ENCODE measurements around the gene PDGFA. TPM values are rescaled to one million over a fixed set of nuclear protein-coding genes. Genes with fewer than 3 reads are reported as not detected.
A peak's percentile ranks its signal among the peaks of the same experiment; 100 is the strongest.

Gene PDGFA
- total and polyA plus RNA-seq, 2 experiments from 2014 or later: 35.6 to 43.1 TPM

DNA sequence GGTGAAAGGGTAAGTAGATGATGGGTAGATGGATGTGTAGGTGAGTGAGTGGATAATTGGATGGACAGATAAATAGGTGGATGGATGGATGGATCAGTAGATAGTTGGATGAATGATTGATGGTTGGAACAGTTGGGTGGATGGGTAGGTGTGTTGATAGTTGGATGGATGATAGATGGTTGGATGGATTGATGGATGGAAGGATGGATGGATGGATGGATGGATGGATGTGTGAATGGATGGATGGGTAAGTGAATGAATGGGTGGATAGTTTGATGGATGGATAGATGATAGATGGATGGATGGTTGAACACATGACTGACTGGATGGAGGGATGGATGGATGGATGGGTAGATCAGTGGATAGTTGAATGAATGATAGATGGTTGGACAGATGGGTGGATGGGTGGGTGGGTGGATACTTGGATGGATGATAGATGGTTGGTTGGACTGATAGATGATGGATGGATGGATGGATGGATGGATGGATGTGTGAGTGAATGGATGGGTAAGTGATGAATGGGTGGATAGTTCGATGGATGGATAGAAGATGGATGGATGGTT is 37.0 kb downstream of the PDGFA start (continued):
- TF ChIP-seq, protein P1, sequence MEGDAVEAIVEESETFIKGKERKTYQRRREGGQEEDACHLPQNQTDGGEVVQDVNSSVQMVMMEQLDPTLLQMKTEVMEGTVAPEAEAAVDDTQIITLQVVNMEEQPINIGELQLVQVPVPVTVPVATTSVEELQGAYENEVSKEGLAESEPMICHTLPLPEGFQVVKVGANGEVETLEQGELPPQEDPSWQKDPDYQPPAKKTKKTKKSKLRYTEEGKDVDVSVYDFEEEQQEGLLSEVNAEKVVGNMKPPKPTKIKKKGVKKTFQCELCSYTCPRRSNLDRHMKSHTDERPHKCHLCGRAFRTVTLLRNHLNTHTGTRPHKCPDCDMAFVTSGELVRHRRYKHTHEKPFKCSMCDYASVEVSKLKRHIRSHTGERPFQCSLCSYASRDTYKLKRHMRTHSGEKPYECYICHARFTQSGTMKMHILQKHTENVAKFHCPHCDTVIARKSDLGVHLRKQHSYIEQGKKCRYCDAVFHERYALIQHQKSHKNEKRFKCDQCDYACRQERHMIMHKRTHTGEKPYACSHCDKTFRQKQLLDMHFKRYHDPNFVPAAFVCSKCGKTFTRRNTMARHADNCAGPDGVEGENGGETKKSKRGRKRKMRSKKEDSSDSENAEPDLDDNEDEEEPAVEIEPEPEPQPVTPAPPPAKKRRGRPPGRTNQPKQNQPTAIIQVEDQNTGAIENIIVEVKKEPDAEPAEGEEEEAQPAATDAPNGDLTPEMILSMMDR (conservative IDR thresholded peaks at IDR 0.05; ENCODE audit: low read depth in 2 of 2): no peak
- no peak for TF ChIP-seq CREB1 (CRISPR knock-in tag; IDR thresholded peaks at IDR 0.05; ENCODE audit: low read depth)
- TF ChIP-seq EZH2 (IDR thresholded peaks at IDR 0.05; ENCODE audit: low read depth, unreplicated experiment): no peak
- TF ChIP-seq NANOG (IDR thresholded peaks at IDR 0.05; ENCODE audit: borderline replicate concordance): no peak
- no peak for TF ChIP-seq JUNB (IDR thresholded peaks at IDR 0.05; ENCODE audit: unreplicated experiment)
- no peak for TF ChIP-seq EZH2phosphoT487 (IDR thresholded peaks at IDR 0.05; ENCODE audit: unreplicated experiment)
- TF ChIP-seq ZNF114 (CRISPR knock-in tag; IDR thresholded peaks at IDR 0.05): no peak

DNA sequence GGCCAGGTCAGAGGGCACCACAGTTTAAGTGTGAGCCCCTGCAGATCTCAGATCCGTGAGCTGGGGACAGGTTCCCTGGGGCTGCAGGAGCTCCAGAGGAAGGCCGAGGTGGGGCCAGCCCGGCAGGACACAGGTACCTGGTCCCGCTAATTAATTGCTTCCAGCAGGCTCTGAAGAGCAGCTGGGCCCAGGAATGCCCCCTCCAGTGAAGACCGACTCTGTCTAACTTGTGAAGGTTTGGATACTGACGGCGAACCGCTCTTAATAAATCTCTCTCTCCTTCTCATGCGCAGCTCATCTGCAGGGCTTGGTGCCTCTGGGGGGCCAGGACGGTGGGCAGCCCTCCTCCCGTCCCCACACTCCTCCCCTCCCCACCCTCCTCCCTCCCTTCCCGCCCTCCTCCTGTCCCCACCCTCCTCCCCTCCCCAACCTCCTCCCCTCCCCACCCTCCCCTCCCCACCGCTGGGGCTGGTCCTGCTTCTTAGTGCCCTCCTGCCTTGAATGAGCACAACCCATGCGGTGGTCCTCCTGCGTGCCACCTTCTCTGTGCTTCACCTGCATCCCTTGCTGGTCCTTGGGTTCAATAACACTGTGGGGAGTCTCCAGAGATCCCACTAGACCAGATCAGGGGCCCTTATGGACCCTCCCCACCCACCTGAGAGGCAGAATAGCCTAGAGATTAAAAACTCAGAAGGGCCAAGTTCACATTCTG is 38.3 kb downstream of the PDGFA start:
- no peak overlapping the region for H3K4me3 Mint-ChIP-seq
- TF ChIP-seq EZH2 (IDR thresholded peaks at IDR 0.05; ENCODE audit: low read depth, unreplicated experiment) (no peak), ZNF331 (CRISPR knock-in tag; IDR thresholded peaks at IDR 0.05; ENCODE audit: low read depth) (no peak), STAT1 (IDR thresholded peaks at IDR 0.05; ENCODE audit: unreplicated experiment) (no peak), ZNF462 (CRISPR knock-in tag; IDR thresholded peaks at IDR 0.05) (no peak), JUNB (IDR thresholded peaks at IDR 0.05; ENCODE audit: unreplicated experiment) (no peak), NANOG (IDR thresholded peaks at IDR 0.05; ENCODE audit: borderline replicate concordance) (no peak), POLR2AphosphoS5 (IDR thresholded peaks at IDR 0.05; ENCODE audit: low read depth) (no peak), CREB1 (CRISPR knock-in tag; IDR thresholded peaks at IDR 0.05; ENCODE audit: low read depth) (no peak)
- TF ChIP-seq, protein P1 (conservative IDR thresholded peaks at IDR 0.05; ENCODE audit: low read depth in 2 of 2): no peak

More for the DNA sequence above, 38.3 kb downstream of the PDGFA start:
- DNase-seq (ENCODE audit: low spot score): no peak
- ATAC-seq: peak; percentile 14
- no peak overlapping the region for H3K4me3 ChIP-seq
- H3K9me2 ChIP-seq (ENCODE audit: insufficient read depth): peaks cover 9% of the 10 kb centered on the region; the same call in 1 of the 2 replicates
- H2AFZ ChIP-seq: no peak overlapping the region
- H3K36me3 Mint-ChIP-seq (ENCODE audit: low read depth): peaks cover 7% of the 10 kb centered on the region
- H3F3A ChIP-seq (replicated peaks; ENCODE audit: low read depth): no peaks in the 10 kb centered on the region
- H3K79me2 ChIP-seq (replicated peaks; ENCODE audit: insufficient read depth): no peaks in the 10 kb centered on the region
- H3K4me1 ChIP-seq (ENCODE audit: insufficient read depth): no peaks in the 10 kb centered on the region
- no peak overlapping the region for H3K4me2 ChIP-seq
- H3K27me3 ChIP-seq (ENCODE audit: insufficient read depth): no peaks in the 10 kb centered on the region
- peaks cover 20% of the 10 kb centered on the region for H3K4me1 Mint-ChIP-seq
- H3K27ac Mint-ChIP-seq: no peak overlapping the region
- no peak overlapping the region for H3K27ac ChIP-seq (ENCODE audit: low read depth)
- no peaks in the 10 kb centered on the region for H3K36me3 ChIP-seq (ENCODE audit: insufficient read depth)
- no peaks in the 10 kb centered on the region for H3K27me3 Mint-ChIP-seq (ENCODE audit: insufficient read depth, low read depth, poor library complexity)
- peaks cover 10% of the 10 kb centered on the region for H3K9me3 Mint-ChIP-seq
- H4K20me1 ChIP-seq (replicated peaks; ENCODE audit: insufficient read depth): no peaks in the 10 kb centered on the region

All from GM23338 (cell line).